Activated naive CD8-positive, alpha-beta T cell treated with anti-CD3 and anti-CD28 coated beads, Interleukin-2, amount 50 U/mL, for 24 hours (primary cell): Measurements from ENCODE around the gene EMC8.

ENCODE experiments used
- ATAC-seq: fragments of 150-1000 bp; cut with Tn5 transposase; one replicate; pipeline ENCODE4 v1.10.0; 2021
- DNase-seq: peaks from one replicate; pipeline ENCODE4 v3.0.0; 2021
- H3K27ac Mint-ChIP-seq: one replicate; pipeline ENCODE4 v1.8.0; 2021; ENCODE audit warnings: mild to moderate bottlenecking, mixed read lengths
- H3K27me3 Mint-ChIP-seq: one replicate; pipeline ENCODE4 v1.8.0; 2021; ENCODE audit warnings: mixed read lengths
- H3K36me3 Mint-ChIP-seq: one replicate; pipeline ENCODE4 v1.8.0; 2021; ENCODE audit warnings: low read depth, mixed read lengths
- H3K4me1 Mint-ChIP-seq: one replicate; pipeline ENCODE4 v1.8.0; 2021; ENCODE audit warnings: mixed read lengths
- H3K4me3 Mint-ChIP-seq: one replicate; pipeline ENCODE4 v1.8.0; 2021; ENCODE audit warnings: mild to moderate bottlenecking, moderate library complexity, mixed read lengths
- H3K9me3 Mint-ChIP-seq: one replicate; pipeline ENCODE4 v1.8.0; 2021; ENCODE audit warnings: mixed read lengths

EMC8 gene

DNA sequence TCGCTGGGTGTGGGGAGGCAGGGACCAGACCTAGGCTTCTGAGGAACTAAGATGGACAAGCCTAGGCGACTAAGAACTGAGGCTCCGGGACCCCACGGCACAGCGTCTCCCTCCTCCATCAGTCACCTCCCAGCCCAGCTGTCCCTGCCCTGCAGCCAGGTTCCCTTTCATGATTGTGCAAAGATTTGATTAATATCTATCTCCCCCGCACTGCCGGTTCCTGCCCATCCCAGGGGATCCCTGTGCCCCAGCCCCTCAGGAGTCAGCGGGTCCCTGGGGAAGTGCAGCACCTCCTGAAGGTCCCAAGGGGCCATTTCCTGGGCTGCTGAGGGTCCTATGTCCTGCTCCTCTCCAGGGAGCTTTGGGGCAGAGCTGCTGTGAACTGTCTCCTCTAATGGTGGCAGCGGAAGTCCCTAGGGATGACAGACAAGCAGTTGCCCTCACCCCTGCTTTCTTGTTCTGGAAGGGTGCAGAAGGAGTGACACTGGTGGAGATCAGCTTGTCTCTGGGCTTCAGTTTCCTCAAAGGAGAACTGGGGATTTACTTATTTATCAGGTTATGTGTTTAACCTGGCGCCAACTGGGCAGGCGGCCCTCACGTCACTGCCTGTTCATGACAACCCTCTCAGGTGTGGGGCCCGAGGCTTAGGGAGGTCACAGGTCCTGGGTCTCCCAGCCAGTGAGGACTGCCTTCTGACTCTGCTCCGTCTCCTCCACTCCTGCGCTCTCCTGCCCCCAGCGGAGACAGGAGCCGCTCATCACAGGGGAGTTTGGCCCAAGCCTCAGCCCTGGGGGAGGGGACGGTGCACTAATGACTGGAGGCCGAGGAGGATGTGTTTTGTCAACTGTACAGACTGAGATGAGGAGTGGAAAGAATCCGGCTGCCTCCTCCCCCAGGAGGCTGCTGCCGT, 46.6 kb downstream of the EMC8 start:
- H3K27ac Mint-ChIP-seq: no peak overlapping the region
- H3K4me3 Mint-ChIP-seq: no peak overlapping the region
- ATAC-seq (no peak), DNase-seq (no peak)
- H3K9me3 Mint-ChIP-seq: no peaks in the 10 kb centered on the region
- H3K27me3 Mint-ChIP-seq: peaks cover 25% of the 10 kb centered on the region
- peaks cover 37% of the 10 kb centered on the region for H3K4me1 Mint-ChIP-seq
- H3K36me3 Mint-ChIP-seq: no peaks in the 10 kb centered on the region

DNA sequence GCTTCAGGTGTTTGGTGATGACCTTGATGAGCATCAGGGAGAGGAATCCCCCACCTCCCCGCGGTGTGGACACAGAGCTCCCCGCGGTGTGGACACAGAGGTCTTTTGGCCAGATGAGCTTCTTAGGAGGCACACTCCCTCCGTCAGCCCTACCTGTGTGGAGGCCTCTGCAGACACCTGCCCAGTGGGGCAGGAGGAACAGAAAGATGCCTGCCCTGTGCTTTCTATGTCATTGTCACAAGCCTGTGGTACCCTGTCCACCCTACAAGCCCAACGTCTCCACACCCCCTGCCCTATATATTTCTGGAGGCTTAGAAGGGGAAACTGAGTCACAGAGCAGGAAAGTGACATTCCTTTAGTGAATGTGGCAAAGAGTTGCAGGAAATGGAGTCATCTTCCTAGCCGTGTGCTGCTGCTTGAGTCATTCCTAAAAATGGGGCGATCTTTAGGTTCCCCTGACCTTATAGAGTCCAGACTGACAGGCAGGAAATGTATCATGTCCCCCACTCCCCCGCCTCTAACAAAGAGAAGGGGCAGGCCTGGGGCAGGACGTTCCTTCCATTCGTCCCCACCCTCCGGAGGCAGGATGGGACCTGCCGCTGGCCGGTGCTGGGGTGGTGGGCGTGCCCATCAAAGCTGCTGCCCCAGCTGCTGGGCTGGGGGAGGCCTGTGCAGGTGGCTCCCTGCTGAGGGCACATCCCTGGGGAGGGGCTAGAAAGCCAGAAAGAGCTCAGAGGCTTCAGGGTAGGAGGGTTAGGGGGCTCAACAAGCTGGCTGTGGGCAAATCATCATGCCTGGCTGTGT, 47.4 kb downstream of the EMC8 start:
- peaks cover 25% of the 10 kb centered on the region for H3K27me3 Mint-ChIP-seq
- no peak overlapping the region for H3K4me3 Mint-ChIP-seq
- peak; percentile 11 for ATAC-seq
- H3K4me1 Mint-ChIP-seq: peaks cover 34% of the 10 kb centered on the region
- no peaks in the 10 kb centered on the region for H3K9me3 Mint-ChIP-seq
- DNase-seq: no peak
- no peak overlapping the region for H3K27ac Mint-ChIP-seq
- H3K36me3 Mint-ChIP-seq: no peaks in the 10 kb centered on the region

DNA sequence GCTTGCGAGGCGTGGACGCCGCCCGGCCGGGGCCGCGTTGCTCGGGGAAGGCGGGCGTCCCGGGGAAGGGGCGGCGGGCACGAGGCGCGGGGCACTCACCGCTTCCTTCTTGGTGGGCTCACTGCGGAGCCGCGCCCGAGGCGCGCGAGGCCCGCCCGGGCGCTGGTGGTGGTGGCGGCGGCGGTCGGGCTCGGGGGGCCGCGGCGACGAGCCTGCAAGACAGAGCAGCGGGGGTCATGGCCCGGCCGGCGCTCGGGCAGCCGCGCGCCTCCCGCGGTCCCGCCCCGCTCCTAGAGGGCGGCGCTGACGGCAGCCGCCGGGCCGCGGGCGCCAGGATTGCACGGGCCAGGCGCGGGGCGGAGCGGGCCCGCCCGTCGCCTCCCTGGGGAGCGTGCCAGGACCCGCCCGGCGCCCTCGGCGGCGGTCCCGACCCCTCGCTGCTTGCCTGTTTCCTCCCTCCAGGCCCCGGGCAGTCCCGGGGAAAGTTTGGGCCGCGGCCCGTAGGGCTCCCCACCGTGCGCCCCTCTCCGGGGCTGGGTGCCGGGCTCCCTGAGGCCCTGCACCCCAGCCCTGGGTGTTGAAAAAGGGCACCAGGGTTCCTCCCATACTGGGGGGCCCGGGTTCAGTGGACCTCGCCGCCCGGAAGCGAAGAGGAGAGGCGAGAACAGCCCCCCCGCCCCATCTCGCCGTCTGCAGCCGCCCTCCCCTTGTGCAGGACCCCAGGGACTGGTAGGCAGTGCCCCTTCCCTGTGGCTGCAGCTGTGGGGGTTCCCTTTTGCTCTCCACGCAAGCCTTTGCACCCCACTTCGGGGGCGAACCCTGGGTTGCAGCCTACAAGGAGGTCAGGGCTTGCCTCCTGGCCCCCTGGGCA, 48.3 kb downstream of the EMC8 start, which contains the start of gene C16orf74:
TSS of gene C16orf74 (minus strand) at position 270 of the 871 bp plus-strand sequence. CDS start 15,879 bp downstream, outside the sequence.
- Mint-ChIP-seq H3K36me3 (no peaks in the 10 kb centered on the region), H3K27me3 (peaks cover 23% of the 10 kb centered on the region), H3K9me3 (no peaks in the 10 kb centered on the region), H3K27ac (peak within 1 kb of the TSS; percentile 46), H3K4me1 (peaks cover 33% of the 10 kb centered on the region), H3K4me3 (peak within 1 kb of the TSS; percentile 81)
- peak; percentile 66 for ATAC-seq
- no peak for DNase-seq

DNA sequence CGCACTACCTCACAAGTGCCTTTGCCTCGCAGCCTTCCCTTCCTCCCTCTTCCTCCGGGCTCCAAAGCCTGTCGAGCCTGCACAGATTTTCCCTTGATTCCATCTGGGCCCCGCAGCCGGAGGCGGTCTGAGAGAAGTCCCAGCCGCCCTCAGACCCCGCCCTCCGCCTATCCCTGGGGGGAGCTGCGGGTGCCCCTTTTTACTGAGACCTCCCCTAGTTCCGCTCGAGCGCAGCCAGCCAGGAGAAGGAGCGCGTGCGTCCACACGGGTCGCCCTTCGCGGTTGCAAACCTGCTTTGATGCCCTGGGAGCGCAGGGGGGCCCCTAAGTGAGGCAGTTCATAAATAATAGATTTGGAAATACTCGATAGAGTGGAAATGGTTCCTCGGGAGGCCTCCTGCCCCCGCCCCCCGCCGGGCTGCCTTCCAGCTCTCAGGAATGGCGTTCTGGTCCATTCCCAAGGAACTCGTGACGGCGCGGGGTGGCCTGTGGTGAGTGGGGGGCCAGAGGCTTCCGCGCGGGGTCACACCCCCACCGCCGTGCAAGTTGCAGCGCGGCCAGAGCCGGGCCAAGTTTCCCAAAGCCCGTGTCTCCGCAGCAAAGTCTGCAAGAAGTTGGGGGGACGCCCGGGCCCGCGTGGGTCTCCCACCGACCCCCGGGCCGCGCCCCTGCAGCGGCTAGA, 49.1 kb downstream of the EMC8 start:
- peak overlapping the region; percentile 46 for H3K27ac Mint-ChIP-seq
- DNase-seq: peak; percentile 39
- H3K4me3 Mint-ChIP-seq: peak overlapping the region; percentile 81

DNA sequence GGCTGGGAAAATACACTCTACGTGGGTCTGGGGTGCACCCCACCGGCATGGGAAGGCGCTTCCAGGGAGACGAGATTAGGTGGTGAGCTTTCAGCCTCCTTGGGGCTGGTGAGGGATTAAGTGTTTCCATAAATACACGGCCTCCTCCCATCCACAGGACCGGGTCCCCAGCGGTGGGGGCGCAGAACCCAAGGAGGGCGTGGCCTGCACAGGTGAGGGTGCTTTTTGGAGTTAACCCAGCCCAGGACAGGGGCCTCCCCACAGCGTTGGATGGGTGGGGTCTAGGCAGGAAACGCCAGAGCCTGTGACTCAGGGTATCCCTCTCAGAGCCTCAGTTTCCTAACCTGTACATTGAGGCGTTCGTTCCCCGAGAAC, 49.6 kb downstream of the EMC8 start:
- Mint-ChIP-seq H3K4me3 (peak overlapping the region; percentile 81), H3K27me3 (peaks cover 21% of the 10 kb centered on the region), H3K9me3 (no peaks in the 10 kb centered on the region), H3K27ac (no peak overlapping the region), H3K36me3 (no peaks in the 10 kb centered on the region), H3K4me1 (peaks cover 31% of the 10 kb centered on the region)
- DNase-seq: no peak
- no peak for ATAC-seq

More for the DNA sequence above, 49.1 kb downstream of the EMC8 start:
- Mint-ChIP-seq H3K4me1 (peaks cover 31% of the 10 kb centered on the region), H3K9me3 (no peaks in the 10 kb centered on the region), H3K27me3 (peaks cover 21% of the 10 kb centered on the region), H3K36me3 (no peaks in the 10 kb centered on the region)
- no peak for ATAC-seq

DNA sequence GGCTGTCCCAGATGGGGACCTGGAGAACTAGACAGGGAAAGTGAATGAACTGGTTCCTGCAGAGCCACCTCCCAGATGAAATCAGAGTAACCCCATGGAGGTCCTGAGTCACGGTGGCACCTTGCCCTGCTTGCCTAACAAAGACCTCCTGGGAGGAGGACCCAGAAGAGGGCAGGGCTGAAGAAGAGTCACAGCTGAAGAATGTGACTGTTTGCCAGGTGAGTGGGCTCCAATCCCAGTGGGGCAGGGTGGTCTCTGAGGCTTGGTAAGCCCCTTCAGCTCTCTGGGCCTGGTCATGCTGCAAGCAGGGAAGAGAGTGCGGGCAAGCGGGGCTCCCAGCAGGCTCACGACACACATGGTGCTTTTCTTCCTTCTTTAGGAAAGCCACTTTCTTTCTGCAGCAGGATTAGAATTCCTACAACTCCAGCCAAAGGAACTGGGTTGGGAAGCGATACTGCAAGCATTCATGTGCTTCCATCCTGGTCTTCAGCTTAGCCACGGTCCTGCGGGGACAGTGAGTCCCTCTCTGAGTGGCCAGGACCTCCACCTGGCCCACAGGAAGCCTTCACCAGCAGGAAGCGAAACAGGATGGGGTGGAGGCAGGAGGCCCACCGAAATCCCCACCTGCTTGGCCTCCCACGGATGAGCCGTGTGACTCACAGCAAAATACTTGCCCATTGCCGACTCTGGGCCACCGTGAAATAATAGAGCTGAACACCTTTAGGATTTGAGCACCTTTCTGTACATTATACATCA, 52.7 kb downstream of the EMC8 start:
- Mint-ChIP-seq H3K4me3 (no peak overlapping the region), H3K36me3 (no peaks in the 10 kb centered on the region), H3K4me1 (peaks cover 18% of the 10 kb centered on the region), H3K27ac (no peak overlapping the region), H3K9me3 (no peaks in the 10 kb centered on the region), H3K27me3 (peaks cover 13% of the 10 kb centered on the region)
- DNase-seq (no peak), ATAC-seq (no peak)

DNA sequence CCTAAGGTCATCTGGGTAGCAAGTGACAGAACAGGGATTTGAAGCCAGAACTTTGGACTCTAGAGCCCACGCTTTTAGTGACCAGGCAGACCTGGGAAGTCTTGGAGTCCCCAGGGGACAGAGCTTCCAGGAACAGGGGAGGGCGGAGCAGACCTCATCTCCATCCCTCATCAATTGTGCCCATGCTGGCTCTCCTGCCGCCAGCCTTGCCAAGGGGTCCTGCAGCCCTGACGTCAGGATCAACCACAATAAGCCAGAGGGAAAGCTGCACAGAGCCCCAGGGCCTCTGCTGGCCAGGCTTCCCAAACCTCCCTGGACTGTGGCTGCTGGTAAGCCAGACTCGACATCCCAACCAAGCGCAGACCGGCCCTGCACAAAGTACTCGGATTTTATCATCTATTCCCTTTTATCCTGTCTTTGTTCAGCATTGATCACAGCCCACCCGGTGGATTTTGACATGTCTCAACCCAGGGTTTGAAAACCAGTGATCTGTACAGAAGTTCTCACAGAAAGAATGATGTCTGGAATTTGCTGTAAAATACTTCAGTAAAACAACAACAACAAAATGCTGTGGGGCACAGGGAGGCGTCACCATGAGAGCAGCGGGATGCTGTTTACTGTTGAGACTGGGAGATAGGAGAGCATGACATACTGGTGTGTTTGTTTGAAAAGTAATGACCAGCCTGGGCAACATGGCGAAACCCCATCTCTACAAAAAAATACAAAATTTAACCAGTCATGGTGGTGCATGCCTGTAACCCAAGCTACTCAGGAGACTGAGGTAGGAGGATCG, 60.2 kb downstream of the EMC8 start:
- DNase-seq (no peak), ATAC-seq (no peak)
- Mint-ChIP-seq H3K27ac (no peak overlapping the region), H3K4me3 (no peak overlapping the region), H3K36me3 (no peaks in the 10 kb centered on the region), H3K27me3 (no peaks in the 10 kb centered on the region), H3K4me1 (peaks cover 16% of the 10 kb centered on the region), H3K9me3 (no peaks in the 10 kb centered on the region)

DNA sequence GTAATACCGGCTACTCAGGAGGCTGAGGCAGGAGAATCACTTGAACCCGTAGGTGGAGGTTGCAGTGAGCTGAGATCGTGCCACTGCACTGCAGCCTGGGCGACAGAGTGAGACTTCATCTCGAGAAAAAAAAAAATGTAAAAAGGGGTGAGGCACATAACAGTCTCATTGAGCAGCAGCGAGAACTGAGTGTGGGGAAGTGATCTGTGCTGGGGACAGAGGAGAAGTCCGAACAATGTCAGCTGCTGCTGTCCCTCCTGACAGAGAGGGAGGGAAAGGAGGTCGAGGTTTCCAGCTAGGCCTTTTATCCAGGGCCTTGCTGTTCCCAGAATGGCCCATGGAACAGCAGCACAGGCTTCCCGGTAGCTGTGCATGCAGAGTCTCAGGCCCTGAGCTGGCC, 62.4 kb downstream of the EMC8 start:
- ATAC-seq (no peak), DNase-seq (no peak)
- Mint-ChIP-seq H3K27me3 (no peaks in the 10 kb centered on the region), H3K4me3 (no peak overlapping the region), H3K4me1 (peaks cover 20% of the 10 kb centered on the region), H3K36me3 (no peaks in the 10 kb centered on the region), H3K27ac (no peak overlapping the region), H3K9me3 (no peaks in the 10 kb centered on the region)

DNA sequence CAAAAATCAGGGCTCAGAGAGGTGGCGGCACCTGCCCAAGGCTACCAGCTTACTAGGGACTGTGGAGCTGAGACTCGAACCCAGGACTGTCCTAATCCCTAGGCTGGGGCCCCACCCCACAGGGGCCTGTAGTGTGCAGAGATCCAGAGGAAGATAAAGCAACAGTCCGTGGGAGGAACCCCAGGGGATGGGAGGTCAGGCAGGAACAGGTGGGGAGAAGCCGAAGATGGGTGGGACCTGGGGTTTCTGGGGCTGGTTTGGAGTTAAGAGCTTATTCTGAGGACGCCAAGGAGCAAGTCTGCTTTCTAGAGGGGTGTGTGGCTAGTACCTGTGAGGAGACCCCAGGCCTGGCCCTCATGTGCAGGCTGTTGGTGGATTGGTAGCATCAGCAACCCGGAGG, 63.4 kb downstream of the EMC8 start:
- ATAC-seq (no peak), DNase-seq (no peak)
- Mint-ChIP-seq H3K27ac (no peak overlapping the region), H3K36me3 (no peaks in the 10 kb centered on the region), H3K9me3 (no peaks in the 10 kb centered on the region), H3K4me3 (no peak overlapping the region), H3K27me3 (no peaks in the 10 kb centered on the region), H3K4me1 (peaks cover 20% of the 10 kb centered on the region)

DNA sequence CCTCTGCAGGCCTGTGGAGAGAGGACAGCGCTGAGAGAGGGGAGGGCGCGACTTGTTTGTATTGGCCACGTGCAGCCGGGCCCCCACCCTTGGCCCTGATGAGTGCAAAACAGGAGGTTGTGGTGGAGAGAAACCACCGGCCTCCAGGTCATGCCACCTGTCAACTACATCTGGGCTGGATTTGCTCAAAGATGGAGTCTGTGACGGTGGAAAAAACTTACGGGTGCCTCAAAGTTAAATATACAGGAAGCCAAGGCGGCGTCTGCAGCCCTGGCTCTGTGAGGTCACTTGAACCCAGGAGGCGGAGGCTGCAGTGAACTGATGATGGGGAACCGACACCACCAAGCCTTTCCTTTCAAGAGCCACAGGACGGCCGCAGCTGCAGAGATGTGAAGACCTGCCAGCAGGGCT, 64.1 kb downstream of the EMC8 start:
- peak; percentile 78 for ATAC-seq
- peak; percentile 31 for DNase-seq
- H3K4me1 Mint-ChIP-seq: peaks cover 20% of the 10 kb centered on the region
- H3K4me3 Mint-ChIP-seq: no peak overlapping the region
- no peaks in the 10 kb centered on the region for H3K36me3 Mint-ChIP-seq
- H3K27ac Mint-ChIP-seq: no peak overlapping the region
- H3K9me3 Mint-ChIP-seq: no peaks in the 10 kb centered on the region
- H3K27me3 Mint-ChIP-seq: no peaks in the 10 kb centered on the region

DNA sequence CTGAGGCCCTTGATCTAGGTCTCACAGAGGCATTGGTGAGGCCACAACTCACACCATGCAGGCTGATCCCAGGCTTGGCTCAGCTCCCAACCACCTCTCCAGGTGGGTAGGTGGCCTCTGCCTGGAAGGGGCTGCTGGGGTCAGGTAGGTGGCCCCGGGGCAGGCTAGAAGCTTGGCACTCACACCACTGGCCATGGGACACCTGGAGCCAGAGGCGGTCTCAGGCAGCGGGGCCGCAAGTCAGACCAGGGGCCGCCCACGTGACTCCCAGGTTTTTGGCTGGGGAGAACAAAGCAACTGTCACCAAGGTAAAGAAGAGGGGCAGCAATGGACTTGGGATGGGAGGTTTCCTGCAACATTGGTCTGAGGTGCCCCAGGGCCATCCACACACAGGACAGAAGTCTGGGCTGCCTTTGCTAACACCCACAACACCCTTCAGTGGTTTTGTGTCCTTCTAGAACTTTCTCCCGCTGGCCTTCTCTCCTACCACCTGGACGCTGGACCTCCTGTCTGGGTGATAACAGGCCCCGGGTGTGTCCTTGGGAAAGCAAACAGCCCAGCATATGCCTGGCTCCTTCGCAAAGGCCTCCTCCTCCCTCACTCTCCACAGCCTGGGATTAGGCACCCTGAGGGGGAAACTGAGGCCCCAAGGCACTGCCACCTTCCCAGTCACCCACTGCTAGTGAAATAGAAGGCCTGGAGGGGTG, 64.9 kb downstream of the EMC8 start:
- peaks cover 20% of the 10 kb centered on the region for H3K4me1 Mint-ChIP-seq
- no peak overlapping the region for H3K4me3 Mint-ChIP-seq
- H3K27me3 Mint-ChIP-seq: no peaks in the 10 kb centered on the region
- ATAC-seq (no peak), DNase-seq (no peak)
- no peaks in the 10 kb centered on the region for H3K36me3 Mint-ChIP-seq
- no peaks in the 10 kb centered on the region for H3K9me3 Mint-ChIP-seq
- H3K27ac Mint-ChIP-seq: no peak overlapping the region

DNA sequence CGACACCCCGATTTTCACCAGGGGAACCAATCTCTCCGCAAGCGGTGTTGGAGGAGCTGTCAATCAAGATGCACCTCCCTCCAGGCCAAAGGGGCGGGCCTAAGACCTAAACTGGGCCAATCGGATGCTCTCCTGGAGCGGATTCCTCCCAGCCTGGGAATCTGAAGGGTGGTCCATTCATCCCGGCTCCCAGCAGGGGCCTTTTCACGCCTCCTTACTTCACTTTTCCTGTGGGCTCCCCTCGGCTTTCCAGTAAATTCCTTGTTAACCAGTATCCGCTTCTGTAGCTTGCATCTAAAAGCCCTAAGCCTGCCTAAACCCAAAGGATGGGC, 65.5 kb downstream of the EMC8 start:
- Mint-ChIP-seq H3K27me3 (no peaks in the 10 kb centered on the region), H3K4me1 (peaks cover 20% of the 10 kb centered on the region), H3K27ac (no peak overlapping the region), H3K4me3 (no peak overlapping the region), H3K36me3 (no peaks in the 10 kb centered on the region), H3K9me3 (no peaks in the 10 kb centered on the region)
- no peak for DNase-seq
- no peak for ATAC-seq
